Neural progenitor cell (in vitro differentiated cells): Measurements from ENCODE around the gene CLIP2.

Source experiments
- CTCF ChIP-seq: fragments of 200-600 bp; sonication (generic); IDR thresholded peaks from 2 replicates; pipeline ENCODE4 v1.5.1; 2017; ENCODE audit warnings: antibody characterized with exemption, mild to moderate bottlenecking
- EZH2phosphoT487 ChIP-seq: fragments of 200-600 bp; sonication (generic); IDR thresholded peaks from 2 replicates; pipeline ENCODE4 v1.6.1; 2017; ENCODE audit warnings: antibody characterized with exemption

- no peak for TF ChIP-seq CTCF
- no peak for TF ChIP-seq EZH2phosphoT487
These were observed 43.4 kb downstream of the CLIP2 start for GRCh38 chr7:74332373-74333176.
